HG03439 (cell line): ENCODE measurements around the gene HSD17B1.
"Not testable (repeated sequence)": the region's sequence is repeated elsewhere in the genome, so short reads cannot be mapped to it uniquely, and the experiment has no call there.

Experiments
- ATAC-seq: cut with Tn5 transposase; IDR thresholded peaks from one replicate; pipeline ENCODE4 v1.9.1; 2021; ENCODE audit warnings: mild to moderate bottlenecking, moderate library complexity; ENCODE audit not compliant: unreplicated experiment

HSD17B1 gene

GRCh38 chr17:42522798-42523278 lies 29.9 kb upstream of the HSD17B1 start:
- ATAC-seq: no peak

- ATAC-seq: no peak
Observed at GRCh38 chr17:42525221-42525620, 27.5 kb upstream of the HSD17B1 start.

GRCh38 chr17:42526031-42526444 lies 26.7 kb upstream of the HSD17B1 start:
- no peak for ATAC-seq

GRCh38 chr17:42527932-42528331 lies 24.8 kb upstream of the HSD17B1 start:
- ATAC-seq: no peak

- ATAC-seq: no peak
Observed at GRCh38 chr17:42529061-42529460, 23.7 kb upstream of the HSD17B1 start.

- ATAC-seq: no peak
Observed at GRCh38 chr17:42530952-42531454, 21.7 kb upstream of the HSD17B1 start.

GRCh38 chr17:42531455-42532354 lies 21.0 kb upstream of the HSD17B1 start:
- no peak for ATAC-seq

GRCh38 chr17:42535155-42536047 lies 17.3 kb upstream of the HSD17B1 start:
- peak; percentile 2 for ATAC-seq

GRCh38 chr17:42536048-42536371 lies 16.7 kb upstream of the HSD17B1 start, which contains the start of gene NAGLU:
Gene NAGLU, plus strand, starts transcription at chr17:42536241. Its CDS starts 32 bp downstream, at chr17:42536273.
- ATAC-seq: peak; percentile 82

GRCh38 chr17:42536372-42537155 lies 16.2 kb upstream of the HSD17B1 start:
- ATAC-seq: peak; percentile 55

GRCh38 chr17:42537156-42537805 lies 15.4 kb upstream of the HSD17B1 start:
- no peak for ATAC-seq

GRCh38 chr17:42537826-42538451 lies 14.8 kb upstream of the HSD17B1 start:
- ATAC-seq: no peak

- no peak for ATAC-seq
Observed at GRCh38 chr17:42538482-42538881, 14.2 kb upstream of the HSD17B1 start.

- not testable (repeated sequence) for ATAC-seq
Observed at GRCh38 chr17:42540558-42540957, 12.2 kb upstream of the HSD17B1 start.

GRCh38 chr17:42541041-42541833 lies 11.5 kb upstream of the HSD17B1 start:
- ATAC-seq: no peak

- no peak for ATAC-seq
Observed at GRCh38 chr17:42543190-42544079, 9.3 kb upstream of the HSD17B1 start.

- no peak for ATAC-seq
Observed at GRCh38 chr17:42544874-42545283, 7.8 kb upstream of the HSD17B1 start.
